SJCRH30 (cell line): ENCODE results near the gene SCUBE1. TPM values are rescaled to one million over a fixed set of nuclear protein-coding genes. Genes with fewer than 3 reads are reported as not detected.

ENCODE experiments used
- DNase-seq, 2 experiments: peaks; one replicate each; pipeline ENCODE4 v3.0.0-alpha.2; 2015 to 2020
- H3K27ac ChIP-seq: fragments of 250-450 bp; sonication (Bioruptor Pico); 2 replicates; pipeline ENCODE4 v1.5.1; 2020; ENCODE audit warnings: mild to moderate bottlenecking, moderate library complexity
- H3K27me3 ChIP-seq: fragments of 250-450 bp; sonication (Bioruptor Pico); 2 replicates; pipeline ENCODE4 v1.5.1; 2020; ENCODE audit warnings: mild to moderate bottlenecking, moderate library complexity
- H3K36me3 ChIP-seq: fragments of 250-450 bp; sonication (Bioruptor Pico); 2 replicates; pipeline ENCODE4 v1.5.1; 2020; ENCODE audit warnings: mild to moderate bottlenecking, moderate library complexity
- H3K4me1 ChIP-seq: fragments of 250-450 bp; sonication (Bioruptor Pico); 2 replicates; pipeline ENCODE4 v1.5.1; 2020; ENCODE audit warnings: mild to moderate bottlenecking, moderate library complexity
- H3K4me3 ChIP-seq: fragments of 250-450 bp; sonication (Bioruptor Pico); 2 replicates; pipeline ENCODE4 v1.5.1; 2020; ENCODE audit warnings: mild to moderate bottlenecking, moderate library complexity
- H3K9me3 ChIP-seq: fragments of 250-450 bp; sonication (Bioruptor Pico); replicated peaks from 2 replicates; pipeline ENCODE4 v1.5.1; 2020; ENCODE audit warnings: mild to moderate bottlenecking, moderate library complexity
- total RNA-seq: library from RNA; depleted of rRNA; stranded (reverse); fragments of >200 nt; shearing (Covaris generic); gene quantifications from 2 replicates; pipeline ENCODE4 v1.2.3, GENCODE V29; 2014

Gene SCUBE1
- total RNA-seq, 1 experiment from 2014 or later: 13.7 TPM

DNA sequence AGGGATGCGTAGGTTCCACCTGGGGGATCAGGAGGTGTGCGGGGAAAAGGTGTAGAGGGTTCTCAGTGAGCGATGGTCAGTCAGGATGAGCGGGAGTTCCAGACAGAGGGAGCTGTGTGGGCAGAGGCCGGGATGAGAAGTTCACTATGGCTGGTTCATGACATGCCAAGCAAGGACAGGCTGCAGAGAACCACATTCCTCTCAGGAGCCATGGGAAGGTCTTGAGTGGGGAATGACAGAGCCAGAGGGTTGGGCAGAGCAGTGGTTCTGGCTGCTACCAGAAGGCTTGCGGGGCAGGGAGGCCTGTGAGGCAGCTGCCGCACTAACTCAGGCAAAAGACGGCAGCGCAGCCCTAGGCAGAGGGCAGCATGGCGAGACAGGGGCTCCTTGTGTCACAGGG lies 66.1 kb downstream of the SCUBE1 start:
- 0 out of 2 replicates have a peak, but pooled peaks cover 5% of the 10 kb centered on the region for H3K4me1 ChIP-seq
- H3K27ac ChIP-seq: no peak overlapping the region
- H3K4me3 ChIP-seq: no peak overlapping the region
- H3K36me3 ChIP-seq: no peaks in the 10 kb centered on the region
- DNase-seq: no peak
- H3K27me3 ChIP-seq: no peaks in the 10 kb centered on the region
- no peaks in the 10 kb centered on the region for H3K9me3 ChIP-seq

DNA sequence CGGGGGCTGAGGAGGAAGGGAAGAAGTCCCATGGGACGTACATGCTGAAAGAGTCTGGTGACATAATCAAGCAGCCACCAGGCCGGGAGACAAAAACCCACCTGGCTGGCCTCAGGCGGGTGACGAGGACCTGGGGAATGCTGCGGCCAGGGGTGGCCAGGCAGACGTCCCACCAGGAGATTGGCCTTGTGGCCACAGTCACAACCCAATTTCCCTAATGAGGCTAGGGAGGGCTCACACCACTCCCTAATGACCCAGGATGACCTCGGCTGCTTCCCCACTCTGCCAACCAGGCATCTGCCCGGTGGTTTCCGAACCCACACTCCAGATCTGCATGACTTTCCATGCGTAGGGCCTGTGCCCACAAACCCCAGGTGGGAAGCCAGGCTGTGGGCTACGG lies 66.9 kb downstream of the SCUBE1 start:
- H3K27me3 ChIP-seq: no peaks in the 10 kb centered on the region
- DNase-seq: no peak
- no peak overlapping the region for H3K27ac ChIP-seq

DNA sequence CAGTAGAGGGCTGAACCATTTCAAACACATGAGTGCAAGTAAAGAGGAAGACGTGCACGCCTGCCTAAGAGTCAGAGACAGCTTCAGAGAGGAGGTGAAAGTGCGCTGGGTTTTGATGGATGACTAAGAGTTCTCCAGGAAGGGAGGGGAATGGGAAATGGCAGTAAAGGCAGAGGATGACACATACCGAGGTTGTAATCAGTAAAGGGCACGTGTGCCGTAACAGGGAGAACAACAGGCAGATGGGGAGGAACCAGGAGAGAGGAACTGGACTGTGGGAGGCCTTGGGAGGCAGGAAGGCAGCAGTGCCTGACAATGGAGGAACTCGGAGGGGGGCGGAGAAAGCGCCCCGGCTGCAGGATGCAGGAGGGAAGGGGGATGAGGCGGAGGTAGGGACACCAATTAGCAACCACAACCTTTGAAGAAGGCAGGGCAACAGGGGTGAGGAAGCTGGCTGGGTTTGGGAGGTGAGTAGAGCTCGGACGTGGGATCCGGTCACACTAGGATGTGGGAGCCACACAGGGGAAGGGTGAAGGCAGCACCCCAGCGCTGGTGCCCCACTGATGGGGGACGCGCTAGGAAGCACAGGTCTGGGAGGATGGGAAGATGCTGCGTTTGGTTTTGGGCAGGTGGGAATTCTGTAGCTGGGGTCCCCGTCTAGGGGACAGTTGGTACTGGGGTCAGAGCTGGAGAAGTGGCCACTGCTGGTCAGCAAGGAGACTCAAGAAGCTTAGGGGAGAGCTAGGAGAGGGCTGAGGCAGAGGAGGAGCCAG lies 67.4 kb downstream of the SCUBE1 start:
- Histone ChIP-seq H3K27me3 (no peaks in the 10 kb centered on the region), H3K9me3 (no peaks in the 10 kb centered on the region), H3K36me3 (no peaks in the 10 kb centered on the region), H3K4me3 (no peak overlapping the region), H3K4me1 (0 out of 2 replicates have a peak, but pooled peaks cover 5% of the 10 kb centered on the region), H3K27ac (no peak overlapping the region)
- no peak for DNase-seq

More for the DNA sequence above, 66.9 kb downstream of the SCUBE1 start:
- Histone ChIP-seq H3K4me3 (no peak overlapping the region), H3K4me1 (0 out of 2 replicates have a peak, but pooled peaks cover 5% of the 10 kb centered on the region), H3K9me3 (no peaks in the 10 kb centered on the region), H3K36me3 (no peaks in the 10 kb centered on the region)

DNA sequence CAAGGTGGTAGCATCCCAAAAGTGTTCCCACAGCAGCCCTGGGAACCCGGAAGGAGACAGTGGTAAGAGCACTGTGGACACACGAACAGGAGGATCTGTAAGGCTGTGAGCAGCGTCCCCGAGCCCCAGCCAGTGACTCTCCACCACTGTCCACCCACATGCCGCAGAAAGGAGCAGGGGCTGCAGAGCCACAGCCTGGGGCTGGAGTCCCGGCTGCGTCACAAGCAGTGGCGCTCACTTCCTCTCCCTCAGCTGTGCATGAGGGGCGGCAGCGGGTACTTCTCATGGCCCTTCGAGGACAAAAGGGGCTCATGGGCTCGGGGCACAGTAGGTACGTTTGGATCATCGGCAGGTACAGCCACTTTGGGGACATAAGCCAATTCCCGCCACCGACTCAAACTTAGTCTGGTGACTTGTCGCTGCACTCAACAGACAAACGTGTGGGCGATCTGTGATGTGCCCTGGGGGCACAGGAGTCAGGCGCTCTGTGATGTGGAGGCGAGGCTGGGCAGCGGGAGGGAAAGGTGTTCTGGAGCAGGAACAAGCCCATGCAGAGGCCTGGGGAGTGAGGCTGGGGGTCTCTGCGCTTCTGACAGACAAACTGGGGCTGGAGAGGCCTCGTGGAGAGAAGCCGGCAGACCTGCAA lies 68.5 kb downstream of the SCUBE1 start:
- no peak for DNase-seq
- Histone ChIP-seq H3K27ac (no peak overlapping the region), H3K9me3 (no peaks in the 10 kb centered on the region), H3K36me3 (no peaks in the 10 kb centered on the region), H3K4me1 (peaks cover 9% of the 10 kb centered on the region; the same call in 1 of the 2 replicates), H3K4me3 (no peak overlapping the region), H3K27me3 (no peaks in the 10 kb centered on the region)

DNA sequence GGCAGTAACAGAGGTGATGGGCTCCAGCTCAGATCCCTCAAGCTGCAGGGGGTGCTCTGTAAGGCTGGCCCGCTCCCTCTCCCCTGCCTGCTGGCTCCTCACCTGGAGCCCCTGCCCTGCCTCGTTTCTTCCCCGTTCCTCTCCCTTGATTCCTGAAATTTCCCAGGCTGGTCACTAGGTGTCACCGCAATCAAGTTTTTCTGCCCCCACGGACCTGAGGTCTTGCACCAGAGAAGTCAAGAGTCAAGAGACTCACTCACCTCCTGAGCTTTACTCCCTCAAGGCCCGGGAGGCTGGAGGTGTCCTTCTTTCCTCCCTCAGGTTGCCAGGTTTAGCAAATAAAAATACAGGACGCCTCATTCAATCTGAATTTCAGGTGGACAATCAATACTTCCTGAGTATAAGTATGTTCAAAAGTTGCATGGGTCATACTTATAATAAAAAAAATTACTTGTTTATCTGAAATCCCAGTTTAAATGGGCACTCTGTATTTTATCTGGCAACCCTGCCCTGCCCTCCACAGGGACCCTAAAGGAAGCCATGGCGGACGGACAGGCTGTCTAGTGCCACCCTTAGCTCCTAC lies 69.2 kb downstream of the SCUBE1 start:
- Histone ChIP-seq H3K36me3 (no peaks in the 10 kb centered on the region), H3K9me3 (no peaks in the 10 kb centered on the region), H3K4me3 (no peak overlapping the region), H3K27ac (no peak overlapping the region), H3K4me1 (peaks cover 16% of the 10 kb centered on the region; the same call in 1 of the 2 replicates), H3K27me3 (no peaks in the 10 kb centered on the region)
- peak; percentile 55 to 83 for DNase-seq

DNA sequence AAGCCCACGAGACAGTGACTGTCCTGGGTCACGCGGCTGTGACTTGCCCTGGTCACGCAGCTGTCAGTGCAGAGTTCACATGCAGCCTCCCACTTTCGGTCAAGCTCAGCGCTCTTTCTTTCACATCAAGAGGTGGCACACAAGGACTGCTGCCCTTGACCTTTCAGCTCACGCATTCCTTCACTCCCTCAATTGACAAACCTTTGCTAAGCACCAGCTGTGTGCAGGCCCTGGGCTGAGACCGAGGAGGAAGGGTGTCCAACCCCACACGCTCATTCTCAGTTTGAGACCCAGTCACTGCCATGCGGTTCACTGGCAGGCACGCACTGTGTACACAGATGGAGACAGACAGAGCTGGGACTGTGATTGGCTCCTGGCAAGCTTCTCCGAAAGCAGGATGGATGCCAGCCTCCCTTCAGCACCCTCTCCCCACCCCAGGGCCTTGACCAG lies 70.3 kb downstream of the SCUBE1 start:
- Histone ChIP-seq H3K4me1 (peaks cover 12% of the 10 kb centered on the region; the same call in 1 of the 2 replicates), H3K27me3 (no peaks in the 10 kb centered on the region), H3K27ac (no peak overlapping the region), H3K4me3 (no peak overlapping the region), H3K9me3 (no peaks in the 10 kb centered on the region), H3K36me3 (no peaks in the 10 kb centered on the region)
- DNase-seq: no peak

DNA sequence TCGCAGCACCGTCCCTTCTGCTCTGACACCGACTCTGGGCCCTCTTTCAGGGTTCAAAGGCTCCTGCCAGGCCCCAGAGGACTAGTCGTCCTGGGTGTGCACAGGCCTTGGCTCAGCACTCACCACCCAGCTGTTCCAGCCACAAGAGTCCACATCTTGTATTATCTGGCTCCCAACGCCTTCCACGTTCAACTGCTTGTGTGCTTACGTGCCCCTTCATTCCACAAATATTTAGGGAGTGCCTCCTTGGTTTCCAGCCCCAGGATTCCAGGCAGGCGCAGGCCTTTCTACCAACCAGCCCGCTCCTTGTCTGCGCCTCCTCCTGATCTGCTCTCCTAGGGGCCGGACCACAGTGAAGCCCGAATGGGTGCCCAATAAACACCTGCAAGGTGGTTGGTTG lies 70.9 kb downstream of the SCUBE1 start:
- no peak for DNase-seq

DNA sequence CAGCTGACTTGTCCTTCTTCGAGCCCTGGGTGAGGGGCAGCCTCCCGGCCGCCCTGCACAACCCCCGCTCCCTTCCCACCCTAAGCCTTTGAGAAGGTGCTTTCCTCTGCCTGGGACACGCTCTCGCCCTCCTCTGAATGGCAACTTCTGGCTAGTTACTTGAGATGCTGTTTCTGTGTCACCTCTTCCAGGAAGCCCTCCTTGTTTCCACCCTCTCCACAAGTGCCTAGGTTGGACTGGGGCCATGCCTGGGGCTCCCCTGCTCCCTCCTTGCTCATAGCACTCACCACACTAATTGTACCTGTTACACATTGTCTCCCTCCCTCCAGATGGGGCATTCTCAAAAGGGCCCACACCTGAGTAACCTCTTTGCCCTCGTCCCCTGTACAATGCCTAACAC lies 72.2 kb downstream of the SCUBE1 start:
- Histone ChIP-seq H3K27me3 (no peaks in the 10 kb centered on the region), H3K4me3 (no peak overlapping the region), H3K4me1 (peaks cover 19% of the 10 kb centered on the region), H3K9me3 (no peaks in the 10 kb centered on the region), H3K27ac (no peak overlapping the region), H3K36me3 (no peaks in the 10 kb centered on the region)
- DNase-seq: no peak

More for the DNA sequence above, 70.9 kb downstream of the SCUBE1 start:
- no peaks in the 10 kb centered on the region for H3K9me3 ChIP-seq
- H3K27me3 ChIP-seq: no peaks in the 10 kb centered on the region
- H3K27ac ChIP-seq: no peak overlapping the region
- H3K4me3 ChIP-seq: no peak overlapping the region
- H3K36me3 ChIP-seq: no peaks in the 10 kb centered on the region
- H3K4me1 ChIP-seq: peaks cover 12% of the 10 kb centered on the region; the same call in 1 of the 2 replicates

DNA sequence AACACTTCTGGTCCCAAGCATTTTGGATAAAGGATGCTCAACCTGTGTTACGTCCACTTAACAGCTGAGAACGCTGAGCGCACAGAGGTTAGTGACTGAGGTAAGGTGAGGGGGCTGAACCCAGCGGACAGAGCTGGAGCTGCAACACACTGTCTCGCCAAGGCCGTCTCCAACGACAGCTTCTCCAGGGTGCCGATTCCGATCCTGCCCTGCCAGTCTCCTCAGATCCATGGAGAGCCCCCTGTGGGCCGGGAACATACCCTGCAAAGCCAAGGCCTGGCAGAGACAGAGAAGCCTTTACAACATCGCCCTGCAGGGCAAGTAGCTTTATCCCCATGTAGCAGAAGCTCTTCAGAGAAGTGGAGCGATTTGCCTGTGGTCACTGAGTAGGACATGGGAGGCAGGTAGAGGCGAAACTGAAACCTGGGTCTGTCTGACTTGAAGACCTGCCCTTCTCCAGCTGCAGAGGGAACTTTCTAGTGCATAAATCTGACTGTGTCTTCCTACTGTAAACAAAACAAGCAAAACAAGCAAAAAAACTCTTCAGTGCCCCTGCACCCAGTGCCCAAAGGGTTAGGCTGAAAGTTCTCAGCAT lies 72.8 kb downstream of the SCUBE1 start:
- no peak overlapping the region for H3K27ac ChIP-seq
- peaks cover 25% of the 10 kb centered on the region for H3K4me1 ChIP-seq
- H3K27me3 ChIP-seq: no peaks in the 10 kb centered on the region
- H3K36me3 ChIP-seq: no peaks in the 10 kb centered on the region
- DNase-seq: peak in 1 of 2 experiments; percentile 33
- H3K4me3 ChIP-seq: no peak overlapping the region
- no peaks in the 10 kb centered on the region for H3K9me3 ChIP-seq

DNA sequence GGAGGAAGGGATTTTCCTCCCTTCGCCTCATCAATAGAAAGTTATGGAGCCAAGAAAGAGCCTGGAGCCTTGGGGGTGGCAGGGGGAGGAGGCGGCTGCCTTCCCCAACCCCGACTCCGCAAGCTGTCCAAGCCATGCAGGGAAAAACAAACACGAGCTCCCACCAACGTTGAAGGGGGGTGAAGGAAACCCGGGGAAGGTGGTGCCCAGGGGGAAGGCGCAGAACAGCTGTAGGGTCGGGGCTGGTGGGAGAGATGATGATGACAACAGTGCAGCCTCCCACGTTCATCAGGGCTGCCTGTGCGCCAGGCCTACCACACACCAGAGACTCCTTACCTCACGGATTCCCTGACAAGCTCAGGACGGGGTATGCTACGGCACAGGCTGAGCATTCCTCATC lies 73.5 kb downstream of the SCUBE1 start:
- peaks cover 32% of the 10 kb centered on the region for H3K4me1 ChIP-seq
- H3K36me3 ChIP-seq: no peaks in the 10 kb centered on the region
- no peaks in the 10 kb centered on the region for H3K27me3 ChIP-seq
- H3K9me3 ChIP-seq: no peaks in the 10 kb centered on the region
- peak; percentile 78 to 79 for DNase-seq
- H3K4me3 ChIP-seq: no peak overlapping the region
- no peak overlapping the region for H3K27ac ChIP-seq

DNA sequence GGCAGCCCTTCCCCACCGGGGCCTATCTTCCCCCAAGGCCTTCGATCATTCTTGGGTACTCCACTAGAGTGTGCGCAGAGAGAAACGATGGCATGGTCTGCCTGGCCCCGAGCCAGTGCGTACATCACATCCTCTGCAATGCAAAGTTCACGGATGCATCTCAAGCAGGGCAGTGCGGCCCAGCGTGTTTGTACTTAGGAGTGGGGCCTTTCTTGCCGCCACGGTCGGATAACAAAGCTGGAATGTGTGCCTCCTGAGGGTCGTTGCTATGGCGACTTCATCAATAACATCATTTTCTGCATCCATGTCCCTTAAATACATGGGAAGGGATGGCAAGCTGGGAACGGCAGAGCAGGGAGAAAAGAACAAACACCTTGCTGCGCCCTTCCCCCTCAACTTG lies 73.9 kb downstream of the SCUBE1 start:
- no peaks in the 10 kb centered on the region for H3K36me3 ChIP-seq
- H3K27ac ChIP-seq: no peak overlapping the region
- DNase-seq: no peak
- H3K4me3 ChIP-seq: no peak overlapping the region
- peaks cover 36% of the 10 kb centered on the region for H3K4me1 ChIP-seq
- H3K9me3 ChIP-seq: no peaks in the 10 kb centered on the region
- H3K27me3 ChIP-seq: no peaks in the 10 kb centered on the region

DNA sequence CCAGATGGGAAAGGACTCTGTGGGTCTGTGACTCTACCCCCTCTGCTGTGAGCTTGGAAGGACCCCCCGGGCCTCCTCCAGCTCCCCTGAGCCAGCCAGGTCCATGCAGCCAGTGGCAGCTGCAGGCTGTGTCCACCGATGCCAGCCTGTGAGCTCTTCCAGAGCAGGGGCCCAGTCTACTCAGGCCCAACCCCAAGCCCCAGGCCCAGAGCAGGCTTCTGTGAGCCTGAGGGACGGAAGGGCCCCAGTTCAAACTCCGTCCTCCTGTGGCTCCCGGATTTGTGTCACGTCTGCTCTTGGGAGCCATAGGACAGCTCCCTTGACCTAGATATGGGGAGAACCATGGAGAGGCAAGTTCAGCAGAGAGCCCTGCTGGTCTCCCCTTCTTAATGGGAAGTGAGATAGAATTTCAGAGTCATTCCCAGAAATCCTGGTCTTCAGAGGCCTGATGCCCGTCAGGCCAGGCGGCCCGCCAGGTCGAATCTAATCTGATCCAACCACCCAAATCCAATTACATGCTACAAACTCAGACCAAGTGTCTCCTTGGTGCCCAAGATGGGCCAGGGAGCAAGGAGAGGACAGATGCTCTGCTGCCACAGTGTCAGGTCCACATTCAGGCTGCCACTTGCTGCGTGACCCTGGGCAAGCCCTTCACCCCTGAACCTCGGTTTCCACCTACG lies 75.1 kb downstream of the SCUBE1 start:
- Histone ChIP-seq H3K9me3 (no peaks in the 10 kb centered on the region), H3K4me3 (no peak overlapping the region), H3K4me1 (peaks cover 46% of the 10 kb centered on the region), H3K36me3 (no peaks in the 10 kb centered on the region), H3K27ac (no peak overlapping the region), H3K27me3 (no peaks in the 10 kb centered on the region)
- DNase-seq: no peak

DNA sequence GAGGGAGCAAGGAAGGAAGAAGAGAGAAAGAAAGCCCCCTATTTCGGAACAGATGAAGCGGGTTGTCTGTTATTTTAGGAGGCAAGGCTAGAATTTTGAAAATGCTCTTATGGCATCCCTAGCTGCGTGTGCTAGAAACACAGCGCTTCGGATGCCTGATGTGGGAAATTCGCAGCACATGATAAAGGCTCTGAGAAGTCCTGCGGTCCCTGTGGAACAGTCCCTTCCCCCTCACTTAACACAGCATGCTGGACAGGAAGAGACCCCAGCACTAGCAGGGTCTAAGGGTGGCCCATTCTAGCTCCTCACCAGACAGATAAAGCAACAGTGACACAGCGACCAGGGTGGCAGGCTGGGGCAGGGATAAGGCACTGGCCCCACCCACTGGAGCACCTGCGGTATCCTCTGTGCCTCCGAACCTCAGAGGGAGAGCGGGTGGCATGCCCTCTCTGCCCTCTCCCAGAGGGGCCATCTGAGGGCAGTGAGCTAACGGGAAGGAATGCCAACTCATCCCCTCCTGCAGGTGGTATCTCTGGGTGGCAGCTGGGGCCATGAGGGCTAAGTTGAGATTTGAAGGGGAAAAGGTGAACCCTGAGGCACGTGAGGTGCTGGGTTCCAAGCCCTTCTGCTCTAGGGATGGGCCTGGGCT lies 75.7 kb downstream of the SCUBE1 start:
- no peaks in the 10 kb centered on the region for H3K9me3 ChIP-seq
- H3K4me3 ChIP-seq: no peak overlapping the region
- H3K27me3 ChIP-seq: no peaks in the 10 kb centered on the region
- DNase-seq: no peak
- H3K36me3 ChIP-seq: no peaks in the 10 kb centered on the region
- peaks cover 50% of the 10 kb centered on the region for H3K4me1 ChIP-seq
- H3K27ac ChIP-seq: no peak overlapping the region

DNA sequence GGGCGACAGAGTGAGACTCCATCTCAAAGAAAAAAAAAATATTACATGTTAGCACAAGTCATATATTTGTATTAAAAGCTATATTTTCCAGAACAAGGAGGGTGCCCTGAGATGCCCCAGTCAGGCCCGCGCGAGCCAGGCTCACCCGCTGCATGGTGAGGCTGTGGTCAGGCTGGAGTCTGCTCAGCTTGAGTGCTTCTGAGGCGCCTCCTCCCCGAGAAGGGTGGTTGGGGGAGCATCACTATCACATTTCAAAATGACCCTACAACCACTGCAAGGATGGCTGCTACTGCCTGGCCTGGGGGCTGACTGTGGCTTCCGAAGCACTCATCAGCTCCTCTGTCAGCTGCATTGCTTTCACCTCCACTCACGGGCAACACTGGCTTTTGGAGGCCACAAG lies 77.1 kb downstream of the SCUBE1 start:
- no peaks in the 10 kb centered on the region for H3K36me3 ChIP-seq
- DNase-seq: peak in 1 of 2 experiments; percentile 54
- H3K27ac ChIP-seq: no peak overlapping the region; the same call in 1 of the 2 replicates
- H3K27me3 ChIP-seq: no peaks in the 10 kb centered on the region
- peaks cover 50% of the 10 kb centered on the region for H3K4me1 ChIP-seq
- H3K9me3 ChIP-seq: no peaks in the 10 kb centered on the region
- no peak overlapping the region for H3K4me3 ChIP-seq
